Nephron progenitor cell (in vitro differentiated cells): ENCODE measurements around the gene NFAM1.

Experiments
- DNase-seq: peaks from one replicate; pipeline ENCODE4 v3.0.0; 2021
- H3K27ac Mint-ChIP-seq: 2 replicates; pipeline ENCODE4 v1.8.0; 2021; ENCODE audit warnings: mild to moderate bottlenecking, moderate library complexity, mixed read lengths
- H3K27me3 Mint-ChIP-seq: 2 replicates; pipeline ENCODE4 v1.8.0; 2021; ENCODE audit warnings: mild to moderate bottlenecking, low read depth, mixed read lengths; ENCODE audit not compliant: poor library complexity
- H3K36me3 Mint-ChIP-seq: 2 replicates; pipeline ENCODE4 v1.8.0; 2021; ENCODE audit warnings: low read depth, mixed read lengths
- H3K4me1 Mint-ChIP-seq: 2 replicates; pipeline ENCODE4 v1.8.0; 2021; ENCODE audit warnings: mixed read lengths
- H3K4me3 Mint-ChIP-seq: 2 replicates; pipeline ENCODE4 v1.8.0; 2021; ENCODE audit warnings: mild to moderate bottlenecking, moderate library complexity, mixed read lengths
- H3K9me3 Mint-ChIP-seq: 2 replicates; pipeline ENCODE4 v1.8.0; 2021; ENCODE audit warnings: mild to moderate bottlenecking, moderate library complexity, mixed read lengths
- TF ChIP-seq, protein P1 (sequence below): fragments of 200-600 bp; sonication (generic); IDR thresholded peaks from 2 replicates; pipeline ENCODE4 v1.5.0; 2021; ENCODE audit warnings: antibody characterized with exemption

The NFAM1 gene

DNA sequence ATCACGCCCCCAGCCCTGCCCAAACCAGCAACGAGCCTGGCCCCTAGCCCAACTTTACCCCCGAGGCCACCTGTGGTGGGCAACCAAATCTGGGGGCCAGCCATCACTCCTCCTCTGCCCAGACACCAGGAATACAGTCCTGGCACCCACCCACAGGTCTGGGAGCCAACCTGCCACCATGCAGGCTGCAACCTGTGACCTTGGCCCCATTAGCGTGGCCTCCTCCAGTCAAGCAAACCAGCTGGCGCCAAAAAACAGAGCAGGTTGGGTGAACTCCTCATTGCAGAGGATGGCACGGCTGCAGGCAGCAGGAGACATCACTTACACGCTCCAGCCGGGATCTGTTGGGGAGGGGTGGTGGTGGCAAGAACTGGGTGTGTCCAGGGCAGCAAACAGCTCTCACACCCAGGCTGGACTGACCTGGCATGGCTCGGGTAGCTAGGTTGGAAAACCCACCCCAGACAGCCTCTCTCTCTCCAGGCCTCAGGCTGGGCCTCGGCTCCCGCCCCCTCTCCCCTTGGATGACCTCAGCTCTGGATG lies 96.3 kb downstream of the NFAM1 start:
- TF ChIP-seq, protein P1, sequence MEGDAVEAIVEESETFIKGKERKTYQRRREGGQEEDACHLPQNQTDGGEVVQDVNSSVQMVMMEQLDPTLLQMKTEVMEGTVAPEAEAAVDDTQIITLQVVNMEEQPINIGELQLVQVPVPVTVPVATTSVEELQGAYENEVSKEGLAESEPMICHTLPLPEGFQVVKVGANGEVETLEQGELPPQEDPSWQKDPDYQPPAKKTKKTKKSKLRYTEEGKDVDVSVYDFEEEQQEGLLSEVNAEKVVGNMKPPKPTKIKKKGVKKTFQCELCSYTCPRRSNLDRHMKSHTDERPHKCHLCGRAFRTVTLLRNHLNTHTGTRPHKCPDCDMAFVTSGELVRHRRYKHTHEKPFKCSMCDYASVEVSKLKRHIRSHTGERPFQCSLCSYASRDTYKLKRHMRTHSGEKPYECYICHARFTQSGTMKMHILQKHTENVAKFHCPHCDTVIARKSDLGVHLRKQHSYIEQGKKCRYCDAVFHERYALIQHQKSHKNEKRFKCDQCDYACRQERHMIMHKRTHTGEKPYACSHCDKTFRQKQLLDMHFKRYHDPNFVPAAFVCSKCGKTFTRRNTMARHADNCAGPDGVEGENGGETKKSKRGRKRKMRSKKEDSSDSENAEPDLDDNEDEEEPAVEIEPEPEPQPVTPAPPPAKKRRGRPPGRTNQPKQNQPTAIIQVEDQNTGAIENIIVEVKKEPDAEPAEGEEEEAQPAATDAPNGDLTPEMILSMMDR: no peak
- Mint-ChIP-seq H3K4me1 (peaks cover 45% of the 10 kb centered on the region), H3K9me3 (no peaks in the 10 kb centered on the region), H3K27ac (no peak overlapping the region), H3K36me3 (no peaks in the 10 kb centered on the region), H3K27me3 (peaks cover 45% of the 10 kb centered on the region), H3K4me3 (no peak overlapping the region)
- DNase-seq: no peak

DNA sequence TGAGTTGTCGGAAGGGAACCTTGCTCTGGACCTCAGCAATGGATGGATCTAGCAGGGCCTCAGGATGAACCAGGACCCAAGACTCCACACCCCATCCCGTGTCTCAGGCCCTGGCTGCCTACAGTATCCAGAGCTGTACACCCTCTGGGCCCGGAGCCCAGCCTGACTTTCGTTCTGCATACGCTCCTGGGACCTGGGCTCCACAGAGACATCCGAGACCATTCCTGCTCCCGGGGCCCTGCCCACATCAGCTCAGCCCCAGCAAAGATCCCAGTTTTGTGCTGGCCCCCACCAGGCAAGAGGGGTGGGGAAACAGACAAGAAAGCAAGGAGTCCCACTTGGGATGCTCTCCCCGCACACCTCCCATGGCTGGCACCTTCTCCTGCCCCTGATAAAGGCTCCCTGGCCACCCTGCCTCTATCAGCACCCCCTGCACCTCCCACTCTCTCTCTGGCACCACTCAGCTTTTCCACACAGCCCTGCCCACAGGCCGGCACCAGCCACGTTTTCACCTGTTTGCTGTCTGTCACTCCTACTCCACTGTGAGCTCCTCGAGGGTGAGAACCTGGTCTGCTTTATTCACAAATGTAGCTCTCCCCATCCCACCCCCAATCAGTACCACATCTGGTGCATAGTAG lies 97.2 kb downstream of the NFAM1 start:
- H3K9me3 Mint-ChIP-seq: no peaks in the 10 kb centered on the region
- H3K36me3 Mint-ChIP-seq: no peaks in the 10 kb centered on the region
- peaks cover 45% of the 10 kb centered on the region for H3K27me3 Mint-ChIP-seq
- no peak for DNase-seq
- H3K4me1 Mint-ChIP-seq: peaks cover 45% of the 10 kb centered on the region
- TF ChIP-seq, protein P1: no peak
- no peak overlapping the region for H3K4me3 Mint-ChIP-seq
- no peak overlapping the region for H3K27ac Mint-ChIP-seq

DNA sequence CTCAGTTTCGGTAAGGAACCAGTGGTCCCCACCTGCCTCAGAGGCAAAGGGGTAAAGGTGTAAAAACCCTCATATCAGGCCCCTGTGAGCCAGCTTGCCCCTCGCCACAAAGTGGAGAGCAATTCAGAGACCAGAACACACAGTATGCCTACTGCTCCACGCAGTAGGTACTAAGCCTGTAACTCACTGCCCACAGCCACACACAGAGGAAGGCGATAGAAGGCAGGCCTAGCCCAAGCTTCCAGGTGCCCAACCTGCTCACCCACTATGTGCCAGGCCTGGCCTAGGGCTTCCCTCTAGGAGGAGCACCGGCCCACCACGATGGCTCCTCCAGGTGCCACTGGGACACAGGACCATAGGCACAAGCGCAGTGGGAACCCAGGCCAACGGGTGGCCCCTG lies 98.7 kb downstream of the NFAM1 start:
- TF ChIP-seq, protein P1: no peak
- no peaks in the 10 kb centered on the region for H3K36me3 Mint-ChIP-seq
- H3K4me1 Mint-ChIP-seq: peaks cover 47% of the 10 kb centered on the region
- peaks cover 38% of the 10 kb centered on the region for H3K27me3 Mint-ChIP-seq
- H3K4me3 Mint-ChIP-seq: no peak overlapping the region
- H3K27ac Mint-ChIP-seq: no peak overlapping the region
- no peaks in the 10 kb centered on the region for H3K9me3 Mint-ChIP-seq
- no peak for DNase-seq

DNA sequence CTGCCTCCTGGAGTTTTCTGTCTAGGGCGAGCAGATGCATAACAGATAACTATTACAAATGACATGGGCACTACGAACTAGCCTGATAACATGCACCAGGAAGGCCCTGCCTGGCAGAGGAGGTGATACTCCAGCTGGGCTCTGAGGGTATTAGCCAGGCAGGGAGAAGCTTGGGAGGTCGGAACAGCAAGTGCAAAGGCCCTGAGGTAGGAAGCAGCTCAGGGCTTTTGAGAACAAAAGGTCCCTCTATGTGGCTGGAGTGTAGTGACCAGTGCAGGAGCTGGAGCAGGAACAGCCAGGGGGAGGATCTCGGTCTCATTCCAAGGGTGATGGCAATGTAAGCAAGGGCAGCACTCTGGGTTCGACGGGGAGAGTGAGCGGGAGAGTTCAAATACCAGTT lies 100.1 kb downstream of the NFAM1 start:
- no peak for DNase-seq
- H3K27ac Mint-ChIP-seq: no peak overlapping the region
- H3K27me3 Mint-ChIP-seq: peaks cover 31% of the 10 kb centered on the region
- no peaks in the 10 kb centered on the region for H3K9me3 Mint-ChIP-seq
- H3K4me3 Mint-ChIP-seq: no peak overlapping the region
- peaks cover 45% of the 10 kb centered on the region for H3K4me1 Mint-ChIP-seq
- TF ChIP-seq, protein P1: no peak
- no peaks in the 10 kb centered on the region for H3K36me3 Mint-ChIP-seq

DNA sequence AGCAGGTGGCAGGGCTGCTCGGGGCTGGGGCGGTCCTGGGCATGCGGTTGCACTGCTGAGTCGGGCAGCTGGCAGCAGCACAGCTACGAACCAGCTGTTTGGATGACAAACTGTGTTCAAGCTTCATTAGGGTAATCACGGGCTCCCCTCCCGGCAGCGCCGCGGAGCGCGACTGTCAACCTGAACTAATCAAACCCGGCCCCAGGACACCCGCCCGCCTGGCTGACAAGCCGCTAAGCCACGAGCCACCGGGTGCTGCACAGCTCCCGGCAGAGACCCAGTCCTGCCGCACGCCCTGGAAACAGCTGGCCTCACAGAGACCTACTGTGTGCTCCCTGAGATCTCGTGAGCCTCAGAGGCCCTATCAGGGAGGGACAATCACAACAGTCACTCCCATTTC lies 101.2 kb downstream of the NFAM1 start:
- H3K4me3 Mint-ChIP-seq: no peak overlapping the region
- H3K9me3 Mint-ChIP-seq: no peaks in the 10 kb centered on the region
- H3K27me3 Mint-ChIP-seq: peaks cover 35% of the 10 kb centered on the region
- peak; percentile 64 for DNase-seq
- TF ChIP-seq, protein P1: no peak
- H3K36me3 Mint-ChIP-seq: no peaks in the 10 kb centered on the region
- H3K4me1 Mint-ChIP-seq: peaks cover 45% of the 10 kb centered on the region
- no peak overlapping the region for H3K27ac Mint-ChIP-seq
